SK-N-MC (cell line): Measurements from ENCODE around the gene SLC25A42.
A peak's percentile ranks its signal among the peaks of the same experiment; 100 is the strongest.
"Not testable (repeated sequence)": the region's sequence is repeated elsewhere in the genome, so short reads cannot be mapped to it uniquely, and the experiment has no call there.

Experiments
- DNase-seq: peaks from one replicate; pipeline ENCODE4 v3.0.0-alpha.2; 2011; ENCODE audit warnings: low read depth, low spot score
- H3K27ac ChIP-seq: fragments of 200-600 bp; sonication (generic); 2 replicates; pipeline ENCODE4 v1.5.1; 2016; ENCODE audit warnings: mixed run types
- H3K36me3 ChIP-seq: fragments of 200-600 bp; sonication (generic); 2 replicates; pipeline ENCODE4 v1.6.1; 2017; ENCODE audit warnings: antibody characterized with exemption, low read length, mixed read lengths; ENCODE audit not compliant: insufficient read depth
- H3K4me3 ChIP-seq: fragments of 200-600 bp; sonication (generic); 2 replicates; pipeline ENCODE4 v1.5.1; 2016
- H3K9ac ChIP-seq: fragments of 200-600 bp; sonication (generic); 2 replicates; pipeline ENCODE4 v1.8.0; 2017; ENCODE audit warnings: mixed run types, mixed read lengths; ENCODE audit not compliant: insufficient read length
- H3K9me3 ChIP-seq: fragments of 200-600 bp; sonication (generic); 2 replicates; pipeline ENCODE4 v1.6.1; 2017; ENCODE audit warnings: low read depth, mild to moderate bottlenecking, antibody characterized with exemption, low read length, moderate library complexity, mixed read lengths
- EZH2 ChIP-seq: fragments of 200-600 bp; sonication (generic); IDR thresholded peaks from one replicate; pipeline ENCODE4 v1.6.1; 2017; ENCODE audit warnings: antibody characterized with exemption
- FOXP2 ChIP-seq: optimal IDR thresholded peaks from 2 replicates; pipeline ENCODE3; 2011; ENCODE audit warnings: mild to moderate bottlenecking, moderate library complexity; ENCODE audit not compliant: insufficient read depth; ENCODE audit errors: extremely low read length, control extremely low read depth
- POLR2AphosphoS5 ChIP-seq: IDR thresholded peaks from 2 replicates; pipeline ENCODE4 v1.6.1; 2012; ENCODE audit warnings: mild to moderate bottlenecking, low read depth, low read length, borderline replicate concordance

Gene SLC25A42

GRCh38 chr19:19133985-19134384 is 70.2 kb downstream of the SLC25A42 start:
- TF ChIP-seq FOXP2 (no peak), POLR2AphosphoS5 (no peak), EZH2 (no peak)
- H3K9me3 ChIP-seq = no peaks in the 10 kb centered on the region
- no peak overlapping the region for H3K4me3 ChIP-seq
- no peak overlapping the region for H3K9ac ChIP-seq
- DNase-seq = no peak
- no peak overlapping the region for H3K27ac ChIP-seq
- H3K36me3 ChIP-seq = peaks cover 6% of the 10 kb centered on the region

- no peak overlapping the region for H3K9ac ChIP-seq
- TF ChIP-seq FOXP2 = no peak
- no peak for TF ChIP-seq POLR2AphosphoS5
- no peak for TF ChIP-seq EZH2
- H3K36me3 ChIP-seq = peaks cover 6% of the 10 kb centered on the region
- no peak overlapping the region for H3K27ac ChIP-seq
- no peaks in the 10 kb centered on the region for H3K9me3 ChIP-seq
- no peak overlapping the region for H3K4me3 ChIP-seq
- no peak for DNase-seq
Measured at GRCh38 chr19:19134687-19135158, 70.9 kb downstream of the SLC25A42 start.

GRCh38 chr19:19135713-19136112 is 71.9 kb downstream of the SLC25A42 start:
- H3K27ac ChIP-seq, H3K9me3 ChIP-seq, H3K36me3 ChIP-seq, DNase-seq, H3K9ac ChIP-seq, H3K4me3 ChIP-seq: not testable (repeated sequence)

- no peak for TF ChIP-seq FOXP2
- TF ChIP-seq POLR2AphosphoS5 = no peak
- TF ChIP-seq EZH2 = no peak
- no peak for DNase-seq
- H3K27ac ChIP-seq = no peak overlapping the region
- no peaks in the 10 kb centered on the region for H3K9me3 ChIP-seq
- H3K4me3 ChIP-seq = peak overlapping the region; percentile 78
- H3K36me3 ChIP-seq = no peaks in the 10 kb centered on the region; the same call in 1 of the 2 replicates
- H3K9ac ChIP-seq = peak overlapping the region; percentile 96
Measured at GRCh38 chr19:19137556-19138108, 73.8 kb downstream of the SLC25A42 start.

GRCh38 chr19:19138109-19138981 is 74.6 kb downstream of the SLC25A42 start, which contains the start of gene TMEM161A:
Gene TMEM161A (minus strand): TSS chr19:19138478. CDS start chr19:19138428, 50 bp downstream.
- Histone ChIP-seq H3K4me3 (peak within 1 kb of the TSS; percentile 78), H3K9me3 (no peaks in the 10 kb centered on the region), H3K36me3 (no peaks in the 10 kb centered on the region), H3K9ac (peak within 1 kb of the TSS; percentile 96), H3K27ac (0 out of 2 replicates have a peak within 1 kb of the TSS, but pooled peaks have one; percentile 64)
- peak; percentile 93 for DNase-seq
- TF ChIP-seq FOXP2 = no peak
- peak; percentile 97 for TF ChIP-seq POLR2AphosphoS5

GRCh38 chr19:19139876-19140229 is 76.1 kb downstream of the SLC25A42 start:
- Histone ChIP-seq H3K36me3 (no peaks in the 10 kb centered on the region), H3K9me3 (no peaks in the 10 kb centered on the region), H3K9ac (no peak overlapping the region), H3K4me3 (no peak overlapping the region), H3K27ac (no peak overlapping the region)
- TF ChIP-seq EZH2 (no peak), FOXP2 (no peak), POLR2AphosphoS5 (no peak)
- no peak for DNase-seq

GRCh38 chr19:19140476-19140875 is 76.7 kb downstream of the SLC25A42 start:
- no peak overlapping the region for H3K4me3 ChIP-seq
- no peaks in the 10 kb centered on the region for H3K9me3 ChIP-seq
- no peak overlapping the region for H3K27ac ChIP-seq
- no peaks in the 10 kb centered on the region for H3K36me3 ChIP-seq
- no peak for DNase-seq
- H3K9ac ChIP-seq = no peak overlapping the region
- TF ChIP-seq EZH2 = no peak
- no peak for TF ChIP-seq POLR2AphosphoS5
- TF ChIP-seq FOXP2 = no peak

- no peak overlapping the region for H3K9ac ChIP-seq
- no peaks in the 10 kb centered on the region for H3K36me3 ChIP-seq
- no peak for DNase-seq
- no peak overlapping the region for H3K27ac ChIP-seq
- H3K9me3 ChIP-seq = no peaks in the 10 kb centered on the region
- H3K4me3 ChIP-seq = no peak overlapping the region
- TF ChIP-seq POLR2AphosphoS5 (no peak), EZH2 (no peak), FOXP2 (no peak)
Measured at GRCh38 chr19:19142347-19142746, 78.6 kb downstream of the SLC25A42 start.

- no peak overlapping the region for H3K9ac ChIP-seq
- no peaks in the 10 kb centered on the region for H3K9me3 ChIP-seq
- no peak for DNase-seq
- H3K36me3 ChIP-seq = no peaks in the 10 kb centered on the region
- no peak overlapping the region for H3K27ac ChIP-seq
- no peak overlapping the region for H3K4me3 ChIP-seq
- TF ChIP-seq EZH2 (no peak), POLR2AphosphoS5 (no peak), FOXP2 (no peak)
Measured at GRCh38 chr19:19145281-19145680, 81.5 kb downstream of the SLC25A42 start.
